Stimulated activated CD4-positive, alpha-beta T cell treated with anti-CD3 and anti-CD28 coated beads, Interleukin-15, amount 100 ng/mL, for 24 hours (primary cell): ENCODE results near the gene TRERF1.
A peak's percentile ranks its signal among the peaks of the same experiment; 100 is the strongest.

ENCODE experiments used
- DNase-seq: peaks from one replicate; pipeline ENCODE4 v3.0.0-alpha.2; 2020

Gene TRERF1

GRCh38 chr6:42268016-42268834 is 183.5 kb downstream of the TRERF1 start:
- DNase-seq: no peak

GRCh38 chr6:42266538-42266937 is 185.2 kb downstream of the TRERF1 start:
- DNase-seq: no peak

- DNase-seq: no peak
Measured at GRCh38 chr6:42264852-42265390, 186.8 kb downstream of the TRERF1 start.

GRCh38 chr6:42264162-42264851 is 187.4 kb downstream of the TRERF1 start:
- DNase-seq: no peak

GRCh38 chr6:42263165-42263728 is 188.5 kb downstream of the TRERF1 start:
- no peak for DNase-seq

- peak; percentile 52 for DNase-seq
Measured at GRCh38 chr6:42260972-42261371, 190.8 kb downstream of the TRERF1 start.

- no peak for DNase-seq
Measured at GRCh38 chr6:42260396-42260888, 191.3 kb downstream of the TRERF1 start.

GRCh38 chr6:42259841-42260395 is 191.8 kb downstream of the TRERF1 start:
- DNase-seq: no peak

- DNase-seq: no peak
Measured at GRCh38 chr6:42259286-42259685, 192.4 kb downstream of the TRERF1 start.

GRCh38 chr6:42257614-42258013 is 194.1 kb downstream of the TRERF1 start:
- DNase-seq: no peak

- DNase-seq: no peak
Measured at GRCh38 chr6:42257063-42257462, 194.7 kb downstream of the TRERF1 start.

GRCh38 chr6:42255050-42255449 is 196.7 kb downstream of the TRERF1 start:
- no peak for DNase-seq

- no peak for DNase-seq
Measured at GRCh38 chr6:42254505-42254904, 197.2 kb downstream of the TRERF1 start.

- no peak for DNase-seq
Measured at GRCh38 chr6:42251911-42252637, 199.7 kb downstream of the TRERF1 start.

GRCh38 chr6:42251500-42251899 is 200.2 kb downstream of the TRERF1 start:
- no peak for DNase-seq

- DNase-seq: no peak
Measured at GRCh38 chr6:42250274-42250931, 201.3 kb downstream of the TRERF1 start.

GRCh38 chr6:42249279-42249678 is 202.4 kb downstream of the TRERF1 start:
- no peak for DNase-seq

GRCh38 chr6:42243046-42243445 is 208.7 kb downstream of the TRERF1 start:
- DNase-seq: no peak

GRCh38 chr6:42241915-42242314 is 209.8 kb downstream of the TRERF1 start:
- no peak for DNase-seq

- DNase-seq: no peak
Measured at GRCh38 chr6:42239736-42240375, 211.9 kb downstream of the TRERF1 start.

GRCh38 chr6:42239333-42239732 is 212.4 kb downstream of the TRERF1 start:
- no peak for DNase-seq
